Frontal cortex (tissue), 4 donors: ENCODE results near the gene IGFN1. TPM values are rescaled to one million over a fixed set of nuclear protein-coding genes. Genes with fewer than 3 reads are reported as not detected.

Experiments
- DNase-seq, 2 donors: peaks; one replicate each; pipeline ENCODE4 v3.0.0; 2012; ENCODE audit warnings: low spot score in 2 of 2
- FAIRE-seq: peaks from 2 replicates; lab custom pipeline; 2012; peaks lifted over from hg19 to GRCh38; lab: Jason Lieb, UNC
- total RNA-seq: library from RNA; depleted of rRNA; stranded (reverse); fragments of >200 nt; gene quantifications from one replicate; pipeline ENCODE4 v1.2.3, GENCODE V29; 2014
- donor health status: control.
- donor health status: control.
- donor health status: control.

The IGFN1 gene
- total RNA-seq, 1 donor from 2014 or later: under 0.01 TPM

DNA sequence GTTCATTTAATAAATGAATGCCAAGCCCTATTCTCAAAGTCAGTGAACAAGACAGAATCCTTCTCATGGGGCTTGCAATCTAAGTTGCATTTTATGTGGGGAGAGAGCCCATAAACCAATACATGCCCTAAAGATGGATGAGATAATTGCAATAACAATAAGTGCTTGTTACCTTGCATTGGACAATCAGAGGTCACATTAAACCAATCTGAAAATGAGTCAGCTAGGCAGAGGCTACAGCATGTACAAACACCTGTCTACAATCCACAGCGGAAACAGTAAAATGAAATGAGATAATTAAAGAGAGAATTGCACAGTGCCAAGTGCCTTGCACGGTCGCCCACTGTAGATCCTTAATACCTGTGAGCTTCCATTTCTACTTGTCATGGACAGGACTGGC is 7.4 kb upstream of the IGFN1 start:
- FAIRE-seq (no peak), DNase-seq (no peak)

DNA sequence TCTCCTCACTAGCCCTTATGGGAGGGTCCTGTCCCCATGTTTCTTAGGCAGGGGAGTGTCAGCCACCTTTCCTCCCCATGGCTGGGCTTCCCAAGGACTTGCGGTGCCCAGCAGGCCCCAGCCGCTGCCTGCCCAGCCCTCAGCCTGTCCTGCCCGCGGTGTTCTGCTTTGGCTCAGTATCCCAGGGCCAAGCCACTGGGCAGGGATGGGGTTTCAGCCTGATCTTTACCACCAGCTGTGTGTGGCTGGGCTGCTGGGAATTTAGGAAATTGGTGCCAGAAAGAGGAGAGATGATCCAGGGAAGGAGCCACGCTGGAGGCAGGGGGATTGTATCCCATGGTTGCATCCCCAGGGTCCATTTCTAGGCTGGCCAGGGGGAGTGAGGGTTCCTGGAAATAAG is 6.9 kb upstream of the IGFN1 start:
- FAIRE-seq (no peak), DNase-seq (no peak)

DNA sequence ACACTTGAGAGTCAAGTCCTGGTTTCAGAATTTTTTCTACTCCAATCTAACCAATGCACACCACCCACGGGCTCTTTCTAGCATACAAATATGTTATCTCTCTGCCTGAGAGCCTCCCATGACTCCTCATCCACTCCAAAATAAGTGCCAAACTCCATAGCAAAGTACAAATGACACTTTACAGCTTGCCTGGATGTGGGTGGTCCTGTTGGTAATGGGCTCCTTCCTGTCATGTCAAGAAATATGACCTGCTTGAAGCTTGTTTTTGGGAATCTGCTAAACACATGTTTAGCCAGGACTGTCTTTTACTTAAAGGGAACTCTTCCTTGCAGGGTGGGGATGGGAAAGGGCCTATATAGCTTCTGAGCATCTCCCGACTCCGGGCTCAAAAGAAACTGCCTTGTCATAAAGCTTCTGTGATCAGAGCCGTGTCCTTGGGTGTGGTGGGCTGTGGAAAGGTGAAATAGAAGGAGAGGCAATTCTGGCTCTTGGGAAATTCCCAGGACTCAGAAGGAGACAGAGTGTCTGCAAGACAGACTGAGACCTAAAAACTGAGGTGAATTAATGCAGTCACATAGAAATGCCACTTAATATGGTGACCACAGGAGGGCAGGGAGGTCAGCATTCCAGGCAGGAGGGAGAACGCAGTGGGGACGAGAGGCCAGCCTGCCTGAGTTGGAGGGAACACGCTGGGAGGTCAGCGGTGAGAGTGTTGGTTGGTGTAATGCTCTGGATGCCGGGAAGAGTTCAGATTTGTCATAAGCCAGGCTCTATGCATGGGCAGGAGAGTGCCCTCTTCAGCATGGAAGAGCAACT is 6.1 kb upstream of the IGFN1 start:
- DNase-seq (peak in 1 of 2 donors; percentile 36), FAIRE-seq (no peak)

DNA sequence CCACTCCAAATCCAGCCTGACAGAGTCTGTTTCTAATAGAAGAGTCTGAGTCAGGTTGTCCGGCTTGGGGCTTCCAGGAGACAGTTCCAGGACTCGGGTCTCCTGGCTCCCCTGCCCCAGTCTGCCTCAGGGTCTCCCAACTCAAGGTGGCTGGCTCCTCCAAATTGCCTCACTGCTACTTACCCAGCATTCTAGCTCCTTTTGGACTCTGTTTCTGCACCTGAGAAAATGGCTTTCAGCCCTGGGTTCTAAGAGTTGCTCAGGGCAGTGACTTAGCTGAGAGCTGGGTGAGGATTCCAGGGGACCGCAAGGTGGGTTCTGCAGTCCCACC is 5.5 kb upstream of the IGFN1 start:
- FAIRE-seq: no peak

DNA sequence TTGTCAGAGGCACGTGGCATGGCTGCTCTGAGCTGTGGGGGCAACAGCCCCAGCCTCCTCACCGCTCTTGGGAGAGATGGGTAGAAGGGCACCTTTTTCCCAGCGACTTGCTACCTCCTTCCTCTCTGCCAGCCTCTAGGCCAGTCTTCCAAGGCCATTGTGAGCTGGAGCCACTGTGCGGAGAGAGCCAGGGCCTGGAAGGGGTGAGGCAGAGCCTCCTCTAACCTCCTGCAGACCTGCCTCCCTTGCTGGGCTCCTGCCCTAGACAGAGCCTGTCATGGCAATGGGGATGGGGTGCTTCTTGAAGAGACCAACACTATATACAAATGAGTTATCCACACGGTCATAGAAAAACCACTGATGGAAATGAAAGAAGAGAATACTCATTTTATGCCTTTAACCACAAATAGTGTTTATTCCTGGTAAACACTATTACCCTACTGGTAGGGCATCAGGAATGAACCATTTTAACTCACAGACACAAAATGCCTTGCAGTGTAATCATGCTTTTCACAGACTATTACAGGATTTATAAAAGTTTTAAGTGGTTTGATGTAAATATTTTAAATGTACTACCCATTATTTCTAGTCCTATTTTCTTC is 5.0 kb upstream of the IGFN1 start:
- FAIRE-seq (no peak), DNase-seq (no peak)

More for the DNA sequence above, 5.5 kb upstream of the IGFN1 start:
- DNase-seq: no peak

DNA sequence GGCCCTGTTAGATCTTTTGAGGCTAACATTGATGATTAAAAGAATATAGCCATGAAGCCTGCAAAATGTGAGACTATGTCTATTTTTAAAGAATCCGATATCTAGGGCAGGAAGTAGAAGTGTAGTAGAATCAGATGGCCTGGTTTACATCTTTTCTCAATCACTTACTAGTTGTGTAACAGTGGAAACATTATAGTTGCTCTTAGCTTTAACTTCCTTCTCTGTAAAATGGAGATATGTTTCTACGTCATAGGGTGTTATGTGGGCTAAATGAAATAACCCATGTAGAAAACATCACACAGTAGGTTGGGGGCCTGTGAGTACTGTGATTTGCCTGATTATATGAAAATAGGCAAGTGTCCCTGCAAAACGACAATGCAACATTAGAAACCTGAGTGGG is 4.4 kb upstream of the IGFN1 start:
- FAIRE-seq (no peak), DNase-seq (no peak)

DNA sequence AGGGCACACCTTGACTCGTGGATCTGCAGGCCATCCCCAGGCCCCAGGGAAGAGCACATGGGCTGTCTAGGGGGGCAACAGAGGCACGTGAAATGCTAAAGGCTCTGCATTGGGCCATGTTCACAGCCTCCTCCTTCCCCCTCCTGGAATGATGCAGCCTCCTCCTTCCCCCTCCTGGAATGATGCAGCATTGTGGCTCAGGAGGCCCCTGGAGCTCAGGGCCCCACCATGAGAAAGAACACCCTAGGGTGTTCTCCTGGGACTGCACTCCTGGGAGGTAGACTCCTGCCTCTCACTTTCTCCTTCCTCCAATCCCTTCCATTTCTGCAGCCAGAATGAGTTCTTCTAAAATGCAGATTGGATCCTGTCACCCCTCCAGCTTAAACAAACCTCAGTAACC is 1.5 kb upstream of the IGFN1 start:
- FAIRE-seq: no peak

DNA sequence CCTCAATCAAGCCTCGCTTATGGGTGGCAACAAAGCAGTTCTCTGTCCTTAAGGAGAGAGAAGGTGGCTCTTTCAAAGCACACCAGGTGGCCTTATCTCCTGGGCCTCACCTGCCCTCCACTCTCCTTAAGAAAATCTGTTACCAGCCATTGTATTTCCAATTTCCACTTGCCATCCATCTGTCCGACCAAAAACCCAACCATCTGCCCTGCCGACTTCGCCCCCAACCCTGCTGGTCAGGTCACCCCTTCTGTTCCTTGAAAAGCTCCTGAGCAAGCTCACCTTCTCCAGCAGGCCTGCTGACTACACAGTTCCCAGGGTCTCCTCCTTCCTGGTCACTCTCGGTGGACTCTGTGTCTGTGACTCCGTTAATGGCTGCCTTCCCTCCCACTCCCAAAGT is 619 bp upstream of the IGFN1 start:
- DNase-seq (no peak), FAIRE-seq (no peak)

More for the DNA sequence above, 1.5 kb upstream of the IGFN1 start:
- no peak for DNase-seq

DNA sequence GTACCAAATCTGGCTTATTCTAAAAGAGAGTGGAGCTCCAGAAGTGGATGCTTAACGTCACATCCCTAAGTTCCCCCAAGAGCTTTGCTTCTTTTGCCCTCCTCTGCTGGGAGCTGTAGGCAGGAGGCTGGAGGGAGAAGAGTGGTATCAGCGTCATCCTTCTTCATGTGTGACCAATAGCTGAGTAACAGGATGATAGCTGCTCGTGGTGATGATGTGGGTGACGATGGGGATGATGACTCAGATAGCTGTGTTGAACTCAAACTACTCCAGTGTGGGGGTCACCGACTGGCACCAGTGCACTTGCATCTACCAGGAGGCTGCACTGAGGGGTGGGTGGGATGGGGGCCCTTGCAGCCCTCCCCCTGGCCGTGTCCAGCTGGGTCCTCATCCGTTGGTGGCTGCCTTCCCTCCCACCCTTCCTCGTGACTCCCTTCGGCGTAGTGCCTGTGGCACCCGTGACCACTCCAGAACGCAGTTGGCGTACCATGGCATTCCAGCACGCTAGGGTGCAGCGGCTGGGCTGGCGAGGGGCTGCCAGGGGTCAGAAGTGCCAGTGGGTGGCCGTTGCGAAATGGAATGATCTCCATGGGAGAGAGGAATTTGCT is 1.1 kb downstream of the IGFN1 start:
- FAIRE-seq (no peak), DNase-seq (no peak)

DNA sequence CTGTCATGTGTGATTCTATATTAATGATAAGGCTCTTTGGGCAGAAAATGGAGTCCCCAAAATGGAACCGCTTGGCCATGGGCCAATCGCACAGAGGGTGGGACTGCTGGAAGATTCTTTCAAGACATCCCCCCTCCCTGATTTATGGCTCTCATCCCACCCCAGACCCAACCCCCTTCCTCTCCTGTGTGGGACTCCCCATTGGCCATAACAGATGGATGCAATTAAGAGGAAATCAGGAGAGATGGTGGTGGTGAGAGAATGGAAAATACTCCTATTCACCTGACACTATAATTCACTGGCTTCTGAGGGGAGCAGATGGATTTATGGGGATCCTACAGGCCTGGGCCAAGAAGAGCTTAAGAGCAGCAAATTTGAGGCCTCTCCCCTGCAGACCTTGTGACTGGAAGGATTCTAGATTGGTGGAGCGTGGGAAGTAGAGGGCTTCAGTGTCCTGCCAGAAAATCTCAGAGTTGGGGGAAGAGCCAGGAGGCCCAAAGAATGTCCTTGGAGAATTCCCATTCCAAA is 1.7 kb downstream of the IGFN1 start:
- FAIRE-seq: no peak
- DNase-seq: no peak

DNA sequence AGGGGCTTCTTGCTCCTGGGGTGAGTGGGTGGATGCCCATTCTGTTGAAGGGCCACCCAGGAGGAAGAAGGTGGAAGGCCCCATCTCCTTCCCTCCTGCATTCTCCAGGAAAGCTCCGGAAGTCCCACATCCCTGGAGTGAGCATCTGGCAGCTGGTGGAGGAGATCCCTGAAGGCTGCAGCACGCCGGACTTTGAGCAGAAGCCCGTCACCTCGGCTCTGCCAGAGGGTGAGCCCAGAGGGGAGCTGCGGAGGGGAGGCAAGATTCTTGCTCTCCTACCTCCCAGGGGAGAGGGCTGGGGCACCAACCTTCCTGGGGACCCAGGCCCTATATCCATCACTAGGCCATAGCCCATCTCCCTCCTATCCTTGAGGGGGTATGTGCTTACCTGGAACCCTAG is 3.4 kb downstream of the IGFN1 start:
- FAIRE-seq: no peak
- DNase-seq: no peak

DNA sequence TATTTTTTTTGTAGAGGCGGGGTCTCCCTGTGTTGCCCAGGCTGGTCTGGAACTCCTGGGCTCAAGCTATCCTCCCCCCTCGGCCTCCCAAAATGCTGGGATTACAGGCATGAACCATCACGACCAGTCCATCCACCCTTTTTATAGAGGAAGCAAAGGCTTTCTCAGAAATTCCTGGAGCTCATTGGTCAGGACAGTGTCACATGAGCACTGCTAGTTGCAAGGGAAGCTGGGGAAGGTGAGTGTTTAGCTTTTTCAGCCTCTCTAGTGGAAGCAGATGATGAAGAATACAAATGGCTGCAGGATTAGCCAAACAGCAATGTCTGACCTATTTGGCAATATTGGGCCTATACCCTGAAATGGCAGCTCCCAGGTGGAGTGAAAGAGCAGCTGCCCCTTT is 8.0 kb downstream of the IGFN1 start:
- FAIRE-seq (no peak), DNase-seq (no peak)

DNA sequence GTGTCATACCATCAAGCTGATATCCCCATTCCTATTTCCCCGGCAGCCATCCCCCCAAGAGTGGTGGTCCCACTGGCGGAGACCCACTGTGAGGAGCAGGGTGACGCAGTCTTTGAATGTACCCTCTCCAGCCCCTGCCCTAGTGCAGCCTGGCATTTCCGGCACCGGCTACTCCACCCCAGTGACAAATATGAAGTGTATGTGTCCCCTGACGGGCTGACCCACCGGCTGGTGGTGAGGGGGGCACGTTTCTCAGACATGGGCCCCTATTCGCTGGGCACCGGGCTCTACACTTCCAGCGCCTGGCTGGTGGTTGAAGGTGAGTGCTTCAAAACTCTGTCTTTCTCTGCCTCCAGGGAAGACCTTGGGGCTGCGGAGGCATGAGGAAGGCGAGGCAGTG is 14.4 kb downstream of the IGFN1 start:
- DNase-seq (no peak), FAIRE-seq (no peak)

DNA sequence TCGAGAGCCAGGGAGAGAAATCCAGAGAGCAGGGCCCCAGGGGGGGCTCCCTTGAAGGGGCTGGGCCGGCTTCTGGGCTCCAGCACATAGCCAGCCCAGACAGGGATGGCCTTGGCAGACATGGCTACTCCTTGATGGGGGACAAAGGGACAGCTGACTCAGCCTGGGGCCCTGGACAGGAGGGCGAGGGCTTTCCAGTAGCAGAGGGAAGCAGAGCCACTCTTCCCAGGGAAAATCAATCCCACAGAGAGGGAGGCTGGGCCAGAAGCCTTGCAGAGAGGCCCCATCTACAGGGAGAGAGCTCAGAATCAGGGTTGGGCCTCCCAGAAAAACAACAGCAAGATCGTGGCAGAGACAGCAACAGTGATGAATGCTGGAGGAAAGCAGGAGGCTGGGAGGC is 15.6 kb downstream of the IGFN1 start:
- no peak for FAIRE-seq
- DNase-seq: no peak

DNA sequence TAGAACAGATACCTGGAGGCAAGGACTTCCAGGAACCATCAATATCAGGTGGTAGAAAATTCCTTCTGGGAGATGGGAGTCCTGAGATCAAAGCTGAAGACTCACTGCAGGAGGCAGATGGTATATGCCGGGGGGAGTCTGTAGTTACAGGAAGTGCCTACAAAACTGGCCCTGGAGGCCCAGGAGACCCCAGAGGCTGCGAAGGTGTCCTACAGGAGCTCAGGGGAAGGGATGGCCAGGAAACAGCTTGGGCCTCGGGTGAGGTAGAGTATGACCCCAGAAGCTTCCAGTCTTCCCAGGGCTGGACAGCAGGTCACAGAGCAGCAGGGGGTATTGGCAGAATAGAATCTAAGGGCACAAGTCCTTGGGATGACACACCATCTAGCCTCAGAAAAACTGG is 16.4 kb downstream of the IGFN1 start:
- FAIRE-seq (no peak), DNase-seq (no peak)

DNA sequence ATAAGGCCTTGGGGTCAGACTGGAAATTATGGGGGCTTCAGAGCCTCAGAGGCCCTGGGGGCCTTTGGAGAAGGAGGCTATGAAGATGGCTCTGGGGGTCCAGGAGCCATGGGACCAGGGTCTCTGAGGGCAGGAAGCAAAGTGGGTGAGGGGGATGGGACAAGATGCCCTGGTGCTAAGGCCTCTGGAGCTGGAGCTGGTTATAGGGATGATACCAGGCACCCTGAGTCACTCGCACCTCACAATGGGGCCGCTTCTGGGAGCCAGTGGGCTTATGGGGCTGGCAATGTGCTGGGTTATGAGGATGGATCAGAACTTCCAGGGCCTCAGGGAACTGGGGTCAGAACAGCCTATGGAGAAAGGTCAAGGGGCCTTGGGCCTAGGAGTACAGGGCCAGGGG is 17.6 kb downstream of the IGFN1 start:
- FAIRE-seq: no peak
- DNase-seq: no peak

DNA sequence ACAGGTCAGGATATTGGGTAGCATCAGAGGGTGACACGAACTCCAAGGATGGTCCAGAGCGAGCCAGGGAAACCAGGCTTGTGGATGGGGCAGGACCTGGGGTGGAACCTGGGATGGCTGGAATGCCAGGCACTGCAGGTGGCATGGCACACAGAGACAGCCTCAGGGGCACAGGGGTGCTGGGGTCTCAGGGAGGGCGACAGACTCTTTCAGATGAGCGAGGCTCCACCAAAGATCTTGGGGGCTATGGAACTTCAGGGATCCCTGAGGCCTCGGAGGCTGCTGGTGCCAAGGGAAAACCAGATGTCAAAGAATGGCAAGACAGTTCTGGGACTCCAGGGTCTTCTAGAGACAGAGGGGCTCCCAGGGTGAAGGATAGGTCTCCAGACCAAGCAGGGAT is 21.4 kb downstream of the IGFN1 start:
- FAIRE-seq (no peak), DNase-seq (no peak)

DNA sequence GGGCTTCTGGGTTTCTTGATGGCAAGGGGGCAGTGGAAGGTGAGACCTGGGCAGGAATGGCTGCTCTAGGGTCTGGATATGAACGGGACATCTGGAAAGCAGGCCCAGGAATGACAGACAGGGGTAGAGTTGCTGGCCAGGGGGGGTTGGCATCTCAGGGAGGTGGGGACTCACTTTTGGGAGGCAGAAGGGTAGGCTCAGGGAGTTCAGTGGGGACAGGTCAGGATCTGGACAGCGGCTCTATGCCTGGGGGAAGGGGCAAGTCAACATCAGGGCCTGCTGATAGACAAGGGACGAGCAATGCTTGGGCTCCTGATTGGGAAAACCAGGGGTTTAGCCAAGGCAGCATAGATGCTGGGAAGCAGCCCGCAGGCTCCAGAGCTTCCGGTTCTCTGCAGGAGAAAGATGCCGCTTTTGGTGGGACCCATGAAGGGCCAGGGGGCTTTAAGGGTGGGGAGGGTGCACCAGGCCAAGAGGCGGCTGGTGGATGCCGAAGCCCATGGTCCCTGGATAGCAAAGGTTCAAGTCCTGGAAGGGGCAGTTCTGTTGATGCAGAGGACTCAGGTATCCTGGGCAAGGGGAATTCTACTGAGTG is 21.9 kb downstream of the IGFN1 start:
- DNase-seq (no peak), FAIRE-seq (no peak)

DNA sequence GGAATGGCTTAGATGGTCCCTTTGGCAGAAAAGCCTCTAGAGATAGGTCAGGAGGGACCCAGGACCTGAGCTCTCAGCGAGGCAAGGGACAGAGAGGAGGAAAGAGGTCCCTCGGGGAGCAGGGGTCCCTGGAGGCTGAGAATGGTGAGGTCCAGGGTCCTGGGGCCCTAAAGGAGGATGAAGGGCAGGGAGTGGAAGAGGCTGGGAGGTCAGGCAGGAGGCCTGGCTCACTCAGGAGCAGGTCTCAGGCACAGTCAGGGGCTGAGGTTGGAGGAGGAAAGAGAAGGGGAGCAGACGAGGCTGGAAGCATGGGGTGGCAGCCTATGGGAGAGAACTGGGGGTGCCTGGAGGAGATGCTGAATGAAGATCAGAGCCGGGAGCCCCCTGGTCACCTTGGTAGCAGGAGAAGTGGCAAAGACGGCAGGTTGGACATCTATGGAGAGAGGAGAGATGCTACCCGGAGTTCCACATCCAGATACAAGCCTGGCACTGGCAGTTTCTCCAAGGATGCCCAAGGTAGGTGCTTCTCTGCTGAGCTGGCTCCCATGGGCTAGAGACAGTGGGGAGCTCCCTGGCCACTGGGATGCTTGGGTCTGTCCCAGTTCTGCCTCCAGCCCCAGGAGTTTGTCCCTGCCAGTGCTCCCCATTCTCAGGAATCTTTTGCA is 22.6 kb downstream of the IGFN1 start:
- DNase-seq: no peak
- FAIRE-seq: no peak

DNA sequence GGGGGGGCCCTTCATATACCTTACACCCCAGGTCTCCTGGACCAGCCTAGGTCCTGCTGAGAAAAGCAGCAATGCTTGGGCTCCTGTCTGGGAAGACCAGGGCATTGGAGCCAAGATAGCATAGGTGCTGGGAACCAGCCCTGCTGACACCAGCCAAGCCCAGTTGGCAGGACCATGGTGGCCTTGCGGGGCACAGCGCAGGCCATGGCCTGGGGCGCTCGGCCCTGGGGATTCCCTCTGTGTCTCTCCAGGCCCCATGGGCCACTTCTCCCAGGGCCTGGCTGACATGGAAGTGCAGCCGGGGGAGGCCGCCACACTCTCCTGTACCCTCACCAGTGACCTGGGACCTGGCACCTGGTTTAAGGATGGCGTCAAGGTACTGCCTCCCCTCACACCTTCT is 23.3 kb downstream of the IGFN1 start:
- DNase-seq: no peak
- no peak for FAIRE-seq
